ENCODE data around the gene ERG. TPM values are rescaled to one million over a fixed set of nuclear protein-coding genes. Genes with fewer than 3 reads are reported as not detected.

Gene ERG
- total and polyA plus RNA-seq, 7 donors = 2.7 to 14.5 (median 7.6) TPM

DNA sequence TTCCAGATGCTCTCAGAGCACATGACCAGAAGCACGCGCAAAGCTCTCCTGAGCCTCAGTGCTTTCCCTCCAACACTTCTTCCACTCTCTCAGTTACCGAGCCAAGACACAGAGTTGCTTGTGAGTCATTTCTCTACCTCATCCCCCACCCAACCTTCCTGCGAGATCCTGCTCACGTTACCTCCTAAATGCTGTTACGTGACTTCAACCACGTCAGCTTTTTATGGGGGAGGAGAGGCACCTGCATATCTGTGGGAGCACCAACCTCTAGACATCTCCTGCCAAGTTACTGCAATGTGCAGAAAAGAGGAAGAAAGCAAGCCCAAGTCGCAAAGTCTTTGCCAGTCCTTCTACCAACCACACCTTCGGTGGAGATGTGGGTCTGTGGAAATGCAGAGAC lies 27.2 kb upstream of the ERG start:
- intact Hi-C loops (cut with DNase I) = no loop called here
- WGBS, 3 donors = 66 to 71% (median 67%) methylated on average over 9 of the region's 9 CpGs

DNA sequence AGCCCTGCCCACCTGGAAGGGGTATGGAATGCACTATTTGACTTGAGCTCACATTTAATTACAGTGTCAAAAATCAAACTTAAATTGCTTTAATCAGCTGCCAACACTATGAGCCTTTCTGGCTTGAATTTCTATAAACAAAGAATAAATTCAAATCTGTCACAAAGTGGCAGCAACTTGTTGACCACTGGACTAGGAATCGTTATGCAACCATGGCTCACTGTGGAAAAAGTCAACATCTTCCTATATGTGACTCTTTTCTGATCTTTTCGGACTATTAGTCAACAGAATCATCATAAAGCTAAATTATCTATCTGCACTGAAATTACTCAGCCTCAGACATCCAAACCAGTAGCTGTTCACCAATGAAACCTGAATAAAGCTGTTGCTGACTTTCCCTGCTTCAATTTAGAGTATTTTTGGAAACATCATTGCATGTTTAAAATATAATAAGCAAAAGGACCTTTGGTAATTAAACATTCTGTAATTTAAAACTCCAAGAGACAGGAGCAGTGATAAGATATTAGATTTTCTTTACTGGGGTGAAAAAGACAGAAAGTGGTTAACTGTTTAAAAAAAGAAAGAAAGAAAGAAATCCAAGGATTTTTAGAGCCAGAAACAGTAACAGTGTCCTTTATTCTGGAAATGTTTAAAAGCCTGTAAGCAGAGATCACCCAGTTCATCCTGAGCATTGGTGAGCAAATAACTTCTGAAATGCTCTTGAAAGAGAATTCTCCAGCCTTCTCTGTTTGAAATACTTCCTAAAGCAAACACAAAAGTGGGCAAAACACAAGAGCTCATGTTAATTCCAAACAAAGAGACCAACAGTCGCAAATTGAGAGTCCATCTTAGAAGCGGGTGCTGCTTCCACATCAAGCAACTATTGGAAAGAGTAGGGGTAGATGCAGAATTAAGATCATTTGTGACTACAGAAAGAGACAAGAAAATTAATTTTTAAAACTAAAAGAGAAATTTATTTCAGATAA lies 26.2 kb upstream of the ERG start:
- 85 to 92% (median 85%) methylated on average over 4 of the region's 4 CpGs for WGBS, 3 donors
- Histone ChIP-seq H3K4me1 (no peaks in the 10 kb centered on the region), H3K27ac (no peak overlapping the region), H3K27me3 (ENCODE audit: insufficient read depth in 3 of 3, low read length in 2 of 3) (no peaks in the 10 kb centered on the region), H3K4me3 (no peak overlapping the region), H3K9me3 (no peaks in the 10 kb centered on the region), H3K36me3 (ENCODE audit: insufficient read depth in 1 of 2, low read depth in 1 of 2) (no peaks in the 10 kb centered on the region)
- TF ChIP-seq, protein P1, sequence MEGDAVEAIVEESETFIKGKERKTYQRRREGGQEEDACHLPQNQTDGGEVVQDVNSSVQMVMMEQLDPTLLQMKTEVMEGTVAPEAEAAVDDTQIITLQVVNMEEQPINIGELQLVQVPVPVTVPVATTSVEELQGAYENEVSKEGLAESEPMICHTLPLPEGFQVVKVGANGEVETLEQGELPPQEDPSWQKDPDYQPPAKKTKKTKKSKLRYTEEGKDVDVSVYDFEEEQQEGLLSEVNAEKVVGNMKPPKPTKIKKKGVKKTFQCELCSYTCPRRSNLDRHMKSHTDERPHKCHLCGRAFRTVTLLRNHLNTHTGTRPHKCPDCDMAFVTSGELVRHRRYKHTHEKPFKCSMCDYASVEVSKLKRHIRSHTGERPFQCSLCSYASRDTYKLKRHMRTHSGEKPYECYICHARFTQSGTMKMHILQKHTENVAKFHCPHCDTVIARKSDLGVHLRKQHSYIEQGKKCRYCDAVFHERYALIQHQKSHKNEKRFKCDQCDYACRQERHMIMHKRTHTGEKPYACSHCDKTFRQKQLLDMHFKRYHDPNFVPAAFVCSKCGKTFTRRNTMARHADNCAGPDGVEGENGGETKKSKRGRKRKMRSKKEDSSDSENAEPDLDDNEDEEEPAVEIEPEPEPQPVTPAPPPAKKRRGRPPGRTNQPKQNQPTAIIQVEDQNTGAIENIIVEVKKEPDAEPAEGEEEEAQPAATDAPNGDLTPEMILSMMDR (IDR thresholded peaks at IDR 0.05) = no peak
- ATAC-seq (no peak), DNase-seq (no peak)
- intact Hi-C loops (cut with DNase I) = no loop called here

More for the DNA sequence above, 27.2 kb upstream of the ERG start:
- Histone ChIP-seq H3K27ac (no peak overlapping the region), H3K9me3 (no peaks in the 10 kb centered on the region), H3K4me1 (no peaks in the 10 kb centered on the region), H3K4me3 (no peak overlapping the region), H3K27me3 (ENCODE audit: insufficient read depth in 3 of 3, low read length in 2 of 3) (no peaks in the 10 kb centered on the region), H3K36me3 (ENCODE audit: insufficient read depth in 1 of 2, low read depth in 1 of 2) (no peaks in the 10 kb centered on the region)
- no peak for ATAC-seq
- DNase-seq = no peak
- TF ChIP-seq, protein P1 (IDR thresholded peaks at IDR 0.05) = no peak

DNA sequence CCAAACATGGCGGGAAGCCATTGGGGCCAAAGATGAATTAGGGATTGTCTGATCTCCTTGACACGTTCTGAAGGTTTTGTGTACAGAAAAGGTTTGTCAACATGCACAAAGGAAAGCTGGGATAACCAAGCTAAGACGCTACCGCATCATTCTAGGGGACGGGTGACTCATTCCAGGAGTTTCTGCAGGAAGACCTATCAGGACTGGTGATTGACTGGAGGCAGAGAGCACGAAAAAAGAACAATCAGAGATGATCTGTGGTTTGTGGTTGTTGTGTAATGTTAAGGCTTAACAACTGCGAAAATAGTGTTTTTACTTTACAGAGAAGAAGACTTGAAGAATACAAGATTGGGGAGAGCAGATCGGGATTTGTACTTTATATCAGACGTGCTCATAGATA lies 22.2 kb upstream of the ERG start:
- WGBS, 3 donors = 85 to 91% (median 86%) methylated on average over 9 of the region's 9 CpGs
- Histone ChIP-seq H3K27me3 (ENCODE audit: insufficient read depth in 3 of 3, low read length in 2 of 3) (no peaks in the 10 kb centered on the region), H3K9me3 (no peaks in the 10 kb centered on the region), H3K36me3 (ENCODE audit: insufficient read depth in 1 of 2, low read depth in 1 of 2) (no peaks in the 10 kb centered on the region), H3K27ac (no peak overlapping the region), H3K4me1 (no peaks in the 10 kb centered on the region), H3K4me3 (no peak overlapping the region)
- intact Hi-C loops (cut with DNase I) = no loop called here
- ATAC-seq = no peak
- DNase-seq = no peak
- TF ChIP-seq, protein P1 (IDR thresholded peaks at IDR 0.05) = no peak

DNA sequence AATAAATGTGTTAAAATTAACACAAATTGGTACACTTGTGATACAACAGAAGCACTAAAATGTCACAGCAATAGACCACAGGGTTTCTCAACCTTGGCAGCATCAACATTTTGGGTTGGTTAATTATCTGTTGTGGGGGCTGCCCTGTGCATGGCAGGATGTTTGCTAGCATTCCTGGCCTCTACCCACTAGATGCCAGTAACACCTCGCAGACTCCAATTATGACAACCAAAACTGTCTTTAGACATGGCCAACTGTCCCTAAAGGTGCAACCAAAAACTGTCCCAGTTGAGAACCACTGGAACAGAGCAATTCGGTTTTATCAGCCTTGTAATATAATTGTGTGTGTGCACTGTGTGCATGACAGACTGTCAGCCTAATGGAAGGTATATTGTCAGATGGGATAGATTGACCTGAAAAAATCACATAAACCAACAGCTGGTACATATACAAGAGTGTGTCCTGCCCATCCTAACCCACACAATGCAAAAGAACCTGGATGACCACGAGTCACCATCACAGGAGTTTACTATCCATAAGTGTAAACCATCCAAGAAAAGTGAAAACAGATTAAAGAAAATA lies 13.5 kb upstream of the ERG start:
- H3K27ac ChIP-seq = no peak overlapping the region
- no peak for ATAC-seq
- no peak overlapping the region for H3K4me3 ChIP-seq
- no peaks in the 10 kb centered on the region for H3K36me3 ChIP-seq (ENCODE audit: insufficient read depth in 1 of 2, low read depth in 1 of 2)
- intact Hi-C loops (cut with DNase I) = no loop called here
- H3K27me3 ChIP-seq (ENCODE audit: insufficient read depth in 3 of 3, low read length in 2 of 3) = peaks cover 0 to 3% (median 0%) of the 10 kb centered on the region in 3 donors
- no peaks in the 10 kb centered on the region for H3K9me3 ChIP-seq
- DNase-seq = no peak
- H3K4me1 ChIP-seq = no peaks in the 10 kb centered on the region
- 77 to 80% (median 79%) methylated on average over 3 of the region's 3 CpGs for WGBS, 3 donors
- TF ChIP-seq, protein P1 (IDR thresholded peaks at IDR 0.05) = no peak
